Neuron (in vitro differentiated cells): ENCODE measurements around the gene NLK.

Source experiments
- H2AFZ ChIP-seq: one replicate; pipeline ENCODE4 v1.6.1; 2013; ENCODE audit warnings: low read depth, mild to moderate bottlenecking, inconsistent platforms, low read length, moderate library complexity
- H3K27me3 ChIP-seq: one replicate; pipeline ENCODE4 v1.6.1; 2013; ENCODE audit warnings: low read length; ENCODE audit not compliant: insufficient read depth
- H3K36me3 ChIP-seq: one replicate; pipeline ENCODE4 v1.6.1; 2013; ENCODE audit warnings: low read length; ENCODE audit not compliant: insufficient read depth
- H3K4me1 ChIP-seq: one replicate; pipeline ENCODE4 v1.6.1; 2013; ENCODE audit warnings: low read length; ENCODE audit not compliant: insufficient read depth
- H3K4me3 ChIP-seq: 2 replicates; pipeline ENCODE4 v1.5.1; 2013; ENCODE audit warnings: mild to moderate bottlenecking, low read length, moderate library complexity
- H3K9me3 ChIP-seq: one replicate; pipeline ENCODE4 v1.6.1; 2013; ENCODE audit warnings: low read length

NLK gene

DNA sequence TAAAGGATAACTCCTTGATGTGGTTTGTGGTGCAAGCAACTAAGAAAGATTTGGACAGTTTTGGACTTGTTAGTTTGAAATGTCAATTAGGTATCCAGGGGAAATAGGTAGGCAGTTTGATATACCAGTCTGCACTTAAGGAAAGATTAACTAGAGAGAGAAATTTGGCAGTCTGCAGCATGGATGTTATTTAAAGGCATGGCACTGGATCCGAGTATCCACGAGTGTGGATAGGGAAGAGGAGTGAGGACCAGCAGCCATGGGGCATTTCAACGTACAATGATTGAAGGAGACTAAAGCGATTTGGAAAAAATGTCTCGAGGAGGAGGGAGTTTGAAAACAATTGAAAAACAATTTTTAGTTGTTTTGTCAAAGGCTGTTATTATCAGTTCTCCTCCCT, 117.4 kb downstream of the NLK start:
- H3K36me3 ChIP-seq, result peaks cover 3% of the 10 kb centered on the region
- no peak overlapping the region for H2AFZ ChIP-seq
- no peaks in the 10 kb centered on the region for H3K4me1 ChIP-seq
- no peaks in the 10 kb centered on the region for H3K27me3 ChIP-seq
- no peak overlapping the region for H3K4me3 ChIP-seq
- H3K9me3 ChIP-seq, result no peaks in the 10 kb centered on the region

DNA sequence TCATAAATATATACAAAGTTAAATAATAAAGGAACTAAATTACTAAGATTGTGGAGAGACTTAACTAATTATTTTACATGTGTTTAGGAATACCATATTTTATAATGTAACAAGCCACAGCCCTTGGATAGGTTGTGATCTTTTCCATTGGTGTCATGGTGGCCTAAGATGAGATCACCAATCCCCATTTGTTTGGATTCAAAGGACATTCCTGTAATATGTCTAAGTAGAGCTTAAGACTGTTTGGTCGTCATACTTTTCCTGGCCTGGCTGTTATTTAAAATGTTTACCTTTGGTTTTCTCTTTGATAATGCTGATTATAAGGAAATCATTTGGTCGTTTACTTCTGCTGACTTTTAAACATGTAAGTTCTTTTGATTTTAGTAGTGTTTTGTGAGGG, 118.1 kb downstream of the NLK start:
- Histone ChIP-seq H3K36me3 (peaks cover 3% of the 10 kb centered on the region), H3K4me3 (no peak overlapping the region), H3K27me3 (no peaks in the 10 kb centered on the region), H2AFZ (no peak overlapping the region), H3K9me3 (no peaks in the 10 kb centered on the region), H3K4me1 (no peaks in the 10 kb centered on the region)

DNA sequence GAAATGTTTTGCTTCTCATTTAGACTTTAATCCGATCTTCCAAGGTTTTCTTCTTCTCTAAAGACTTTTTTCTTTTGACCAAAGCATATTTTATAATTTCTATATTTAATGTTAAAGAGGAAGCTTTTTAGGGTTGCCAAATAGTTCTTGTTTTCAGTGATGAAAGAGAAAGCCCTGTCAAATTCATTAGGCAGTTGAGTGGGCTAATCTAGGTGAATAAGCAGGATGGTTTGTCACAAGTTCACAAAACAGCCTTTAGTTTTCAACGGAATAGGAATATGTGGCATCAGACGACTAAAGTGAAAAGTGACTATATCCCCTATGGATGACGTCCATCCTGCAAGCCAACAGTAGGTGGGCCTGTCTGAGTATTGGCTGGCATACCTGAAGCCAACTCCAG, 118.8 kb downstream of the NLK start:
- Histone ChIP-seq H3K4me3 (no peak overlapping the region), H3K36me3 (peaks cover 6% of the 10 kb centered on the region), H3K4me1 (no peaks in the 10 kb centered on the region), H3K9me3 (no peaks in the 10 kb centered on the region), H3K27me3 (no peaks in the 10 kb centered on the region), H2AFZ (no peak overlapping the region)

DNA sequence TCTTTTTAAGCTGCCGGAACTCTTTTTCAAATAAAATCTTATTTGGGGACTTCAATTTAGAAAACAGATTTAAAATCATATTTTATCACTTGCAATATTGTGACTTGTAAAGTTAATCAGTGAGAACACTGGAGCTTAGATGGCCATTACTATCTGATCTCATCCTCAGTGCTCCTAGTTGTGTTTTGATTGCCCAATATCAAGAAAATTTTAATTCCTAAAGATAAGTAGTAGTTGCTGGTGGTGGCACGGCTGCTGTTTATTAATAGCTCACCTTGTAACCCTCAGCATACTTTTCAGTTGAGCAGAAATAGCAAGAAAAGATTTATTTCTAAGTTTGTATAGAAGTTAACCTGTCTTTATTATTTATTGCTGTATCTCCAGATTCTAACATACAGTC, 124.0 kb downstream of the NLK start:
- H3K4me1 ChIP-seq, result no peaks in the 10 kb centered on the region
- H3K4me3 ChIP-seq, result no peak overlapping the region
- no peaks in the 10 kb centered on the region for H3K27me3 ChIP-seq
- no peaks in the 10 kb centered on the region for H3K9me3 ChIP-seq
- peaks cover 22% of the 10 kb centered on the region for H3K36me3 ChIP-seq
- H2AFZ ChIP-seq, result no peak overlapping the region

DNA sequence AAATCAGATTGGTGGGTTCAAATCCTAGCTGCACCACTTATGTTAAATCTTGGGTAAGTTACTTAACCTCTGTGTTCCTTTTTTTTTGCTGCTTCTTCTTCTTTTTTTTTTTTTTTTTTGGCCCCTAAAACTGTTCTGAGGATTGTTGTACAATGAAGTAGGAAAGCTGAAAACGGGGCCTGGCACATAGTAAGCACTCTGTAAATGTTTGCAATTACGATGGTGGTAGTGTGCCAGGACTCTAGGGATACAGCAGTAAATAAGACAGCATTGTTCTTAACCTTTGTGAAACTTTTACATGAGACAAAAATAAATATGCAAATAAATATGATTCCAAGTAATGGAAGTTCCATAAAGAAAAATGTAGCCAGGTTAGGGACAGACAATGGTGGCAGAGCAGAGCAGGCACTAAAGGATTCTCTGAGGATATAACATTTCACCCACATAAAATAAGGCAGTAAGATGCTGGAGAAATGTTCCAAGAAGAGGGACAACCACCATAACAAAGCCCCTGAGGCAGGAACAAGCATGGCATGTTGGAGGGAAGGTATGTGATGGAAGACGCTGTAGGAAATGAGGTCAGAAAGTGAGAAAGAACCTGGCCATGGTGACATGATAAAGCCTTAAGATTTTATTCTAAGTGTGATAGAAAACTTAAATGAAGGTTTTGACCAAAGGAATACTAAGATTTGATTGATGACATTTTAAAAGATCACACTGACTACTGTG, 127.3 kb downstream of the NLK start:
- Histone ChIP-seq H3K4me1 (no peaks in the 10 kb centered on the region), H3K9me3 (no peaks in the 10 kb centered on the region), H3K27me3 (no peaks in the 10 kb centered on the region), H3K4me3 (no peak overlapping the region), H3K36me3 (peaks cover 37% of the 10 kb centered on the region), H2AFZ (no peak overlapping the region)

DNA sequence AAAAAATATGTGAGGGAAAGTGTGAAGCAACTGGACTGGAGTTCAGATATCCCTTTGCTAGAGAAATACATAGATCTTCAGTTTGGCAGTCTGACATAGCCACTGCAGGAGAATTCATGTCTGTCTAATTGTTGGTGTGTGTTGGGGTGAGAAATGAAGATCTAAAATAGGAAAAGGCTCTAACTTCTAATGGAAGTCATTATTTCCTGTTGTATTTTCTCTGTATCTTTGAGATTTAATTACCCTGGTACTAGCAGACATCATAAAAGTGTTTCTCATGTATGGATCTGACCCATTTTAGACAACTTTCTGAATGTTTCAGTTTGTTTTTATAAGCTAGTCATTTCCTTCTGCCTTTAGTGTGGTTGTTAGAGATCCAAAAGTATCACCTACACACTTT, 128.3 kb downstream of the NLK start:
- Histone ChIP-seq H3K9me3 (no peaks in the 10 kb centered on the region), H3K36me3 (peaks cover 39% of the 10 kb centered on the region)

DNA sequence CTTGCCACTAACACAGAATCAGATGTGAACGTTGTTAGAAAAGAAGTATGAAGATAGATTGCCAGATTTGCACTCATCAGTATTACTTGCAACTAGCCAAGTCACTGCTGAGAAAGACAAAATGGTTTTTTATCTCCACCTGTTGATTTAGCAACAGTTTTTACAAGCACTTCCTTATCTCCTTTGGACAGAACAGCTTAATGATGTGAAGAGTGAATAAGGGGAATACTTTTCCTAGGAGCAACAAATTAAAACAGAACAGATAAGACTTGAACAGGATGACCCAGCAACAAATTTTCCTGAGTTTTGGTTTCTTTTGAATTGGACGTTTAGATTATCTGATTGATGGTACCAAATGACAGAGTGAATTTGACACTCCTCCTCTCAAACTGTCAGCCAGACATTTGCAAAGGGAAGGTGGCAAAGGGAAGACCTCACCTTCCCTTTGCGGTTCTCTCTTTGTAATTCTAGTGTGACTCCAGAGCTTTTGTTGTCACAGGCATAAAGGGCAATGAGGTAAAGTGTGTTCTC, 130.6 kb downstream of the NLK start:
- Histone ChIP-seq H3K4me3 (no peak overlapping the region), H3K27me3 (no peaks in the 10 kb centered on the region), H3K9me3 (no peaks in the 10 kb centered on the region), H3K4me1 (no peaks in the 10 kb centered on the region), H2AFZ (no peak overlapping the region), H3K36me3 (peaks cover 40% of the 10 kb centered on the region)

More for the DNA sequence above, 128.3 kb downstream of the NLK start:
- H3K4me3 ChIP-seq, result no peak overlapping the region
- H3K4me1 ChIP-seq, result no peaks in the 10 kb centered on the region
- no peaks in the 10 kb centered on the region for H3K27me3 ChIP-seq
- no peak overlapping the region for H2AFZ ChIP-seq

DNA sequence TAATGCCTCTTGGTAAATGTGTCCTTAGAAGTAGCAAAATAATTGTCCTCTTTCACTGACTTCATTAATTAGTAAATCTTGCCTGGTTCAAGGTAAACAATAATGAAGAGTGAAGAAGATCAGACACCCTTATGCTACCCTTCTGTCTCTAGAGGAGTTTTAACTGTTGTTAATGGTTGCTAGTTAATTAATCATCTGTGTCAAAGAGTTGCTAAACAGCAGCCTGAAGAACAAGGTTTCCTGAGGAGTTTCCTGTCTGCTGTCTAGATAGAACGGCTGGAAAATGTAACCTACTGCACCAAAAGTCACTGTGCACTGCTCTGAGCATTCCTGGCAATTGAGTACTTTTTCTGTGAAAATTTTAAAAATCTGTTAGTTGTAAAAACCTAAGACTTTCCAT, 131.3 kb downstream of the NLK start:
- peaks cover 36% of the 10 kb centered on the region for H3K36me3 ChIP-seq
- no peak overlapping the region for H3K4me3 ChIP-seq
- H3K4me1 ChIP-seq, result no peaks in the 10 kb centered on the region
- H2AFZ ChIP-seq, result no peak overlapping the region
- no peaks in the 10 kb centered on the region for H3K9me3 ChIP-seq
- H3K27me3 ChIP-seq, result no peaks in the 10 kb centered on the region

DNA sequence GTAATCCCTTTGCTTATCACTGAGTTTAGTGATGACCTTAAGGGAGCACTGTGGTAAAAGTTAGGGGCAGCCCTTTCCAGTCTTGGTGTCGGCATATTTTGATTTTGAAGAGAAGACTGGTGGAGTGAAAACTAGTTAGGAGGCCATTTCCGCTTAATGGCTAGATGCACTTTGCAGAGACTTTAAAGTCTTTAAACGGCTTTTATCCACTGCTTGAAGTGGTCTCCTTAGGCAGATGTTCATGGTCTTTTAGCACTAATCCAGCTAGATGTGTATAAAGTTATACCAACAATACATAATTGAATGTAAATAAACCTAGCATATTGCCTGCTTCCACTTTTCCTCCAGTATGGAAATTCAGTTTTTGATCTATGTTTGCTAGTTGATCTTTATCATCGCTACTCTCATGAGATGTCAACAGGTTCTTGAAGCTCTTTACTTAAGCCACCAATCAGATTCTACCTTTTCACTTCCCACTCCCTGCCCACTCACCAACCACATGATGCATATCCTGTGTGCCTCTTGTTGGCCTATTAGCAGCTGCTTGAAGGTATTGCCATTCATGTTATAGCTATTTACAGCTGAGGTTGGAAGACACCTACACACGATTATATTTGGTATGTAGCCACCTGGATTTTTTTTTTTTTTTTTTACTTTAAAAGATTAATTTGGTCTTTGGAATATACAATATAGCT, 132.0 kb downstream of the NLK start:
- Histone ChIP-seq H3K36me3 (peaks cover 31% of the 10 kb centered on the region), H2AFZ (no peak overlapping the region), H3K4me3 (no peak overlapping the region), H3K4me1 (no peaks in the 10 kb centered on the region), H3K27me3 (no peaks in the 10 kb centered on the region), H3K9me3 (no peaks in the 10 kb centered on the region)

DNA sequence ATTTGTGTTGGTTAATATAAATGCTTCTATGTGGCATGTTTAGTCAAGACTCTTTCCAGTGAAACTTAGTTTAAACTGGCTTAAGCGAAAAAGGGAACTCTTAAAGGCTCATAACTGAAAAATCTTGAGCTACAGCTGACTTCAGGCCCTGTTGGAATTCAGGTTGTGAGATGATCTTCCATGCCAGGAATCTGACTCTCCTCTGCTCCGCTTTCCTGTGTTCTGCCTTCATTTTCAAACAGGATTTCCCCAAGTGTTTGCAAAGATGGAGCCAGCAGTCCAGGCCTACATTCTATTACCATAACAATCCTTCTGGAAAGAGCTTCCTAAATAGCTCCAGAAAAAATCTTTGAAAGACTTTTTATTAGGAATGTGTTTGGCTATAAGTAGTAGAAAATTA, 134.9 kb downstream of the NLK start:
- Histone ChIP-seq H3K27me3 (no peaks in the 10 kb centered on the region), H3K9me3 (no peaks in the 10 kb centered on the region), H2AFZ (no peak overlapping the region), H3K36me3 (peaks cover 28% of the 10 kb centered on the region), H3K4me1 (no peaks in the 10 kb centered on the region), H3K4me3 (no peak overlapping the region)

DNA sequence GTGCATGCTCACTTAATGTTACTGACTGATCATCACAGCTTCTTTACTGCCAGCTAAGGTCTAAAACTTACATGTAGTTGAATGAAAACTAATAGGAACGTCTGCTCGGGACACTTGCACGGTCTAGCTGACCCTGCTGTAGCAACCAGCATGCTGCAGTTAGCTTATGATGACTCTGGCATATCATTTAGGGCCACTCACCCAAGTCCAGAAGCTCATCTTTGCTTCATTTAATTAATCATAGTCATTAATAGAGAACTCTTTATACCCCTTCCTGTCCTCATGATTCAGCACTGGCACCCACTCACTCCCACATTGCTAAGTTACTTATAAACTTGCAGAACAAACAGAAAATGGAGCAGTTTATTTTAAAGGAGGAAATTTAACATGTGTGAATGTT, 136.3 kb downstream of the NLK start:
- H2AFZ ChIP-seq, result no peak overlapping the region
- no peaks in the 10 kb centered on the region for H3K9me3 ChIP-seq
- H3K36me3 ChIP-seq, result peaks cover 22% of the 10 kb centered on the region
- no peaks in the 10 kb centered on the region for H3K27me3 ChIP-seq
- H3K4me3 ChIP-seq, result no peak overlapping the region
- H3K4me1 ChIP-seq, result no peaks in the 10 kb centered on the region

DNA sequence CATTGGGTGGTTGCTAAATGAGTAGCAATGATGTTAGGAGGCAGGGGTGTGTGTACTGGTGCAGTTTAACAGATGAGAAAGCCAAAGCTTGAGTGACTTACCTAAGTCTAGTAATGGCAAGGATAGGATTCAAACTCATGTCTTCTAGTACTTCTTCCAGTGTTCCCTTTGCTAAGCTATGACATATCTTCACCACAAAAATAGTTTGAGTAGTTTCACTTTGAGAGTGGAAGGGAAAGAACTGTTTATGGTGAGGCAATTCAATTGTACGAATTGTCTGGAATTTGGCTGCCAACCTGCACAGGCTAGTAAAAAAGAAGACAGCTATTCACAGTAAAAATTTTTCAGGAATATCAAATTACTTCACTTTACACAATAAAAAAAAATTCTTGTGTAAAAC, 138.0 kb downstream of the NLK start:
- peaks cover 2% of the 10 kb centered on the region for H3K9me3 ChIP-seq
- peaks cover 18% of the 10 kb centered on the region for H3K36me3 ChIP-seq
- H3K4me1 ChIP-seq, result no peaks in the 10 kb centered on the region
- no peaks in the 10 kb centered on the region for H3K27me3 ChIP-seq
- H2AFZ ChIP-seq, result no peak overlapping the region
- H3K4me3 ChIP-seq, result no peak overlapping the region

DNA sequence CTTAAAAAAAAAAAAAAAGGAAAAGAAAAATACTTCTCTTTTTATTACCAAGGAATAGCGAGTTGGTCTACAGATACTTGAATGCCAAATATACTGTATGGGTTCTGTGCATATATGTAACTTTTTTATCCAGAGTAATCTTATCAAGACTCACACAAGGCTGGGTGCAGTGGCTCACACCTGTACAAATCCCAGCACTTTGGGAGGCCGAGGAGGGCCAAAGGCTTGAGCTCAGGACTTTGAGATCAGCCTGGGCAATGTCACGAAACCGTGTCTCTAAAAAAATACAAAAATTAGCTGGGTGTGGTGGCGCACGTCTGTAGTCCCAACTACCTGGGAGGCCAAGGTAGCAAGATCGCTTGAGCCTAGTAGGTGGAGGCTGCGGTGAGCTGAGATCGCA, 139.1 kb downstream of the NLK start:
- H3K4me1 ChIP-seq, result no peaks in the 10 kb centered on the region

More for the DNA sequence above, 139.1 kb downstream of the NLK start:
- Histone ChIP-seq H3K27me3 (no peaks in the 10 kb centered on the region), H3K36me3 (peaks cover 25% of the 10 kb centered on the region), H2AFZ (no peak overlapping the region), H3K4me3 (no peak overlapping the region), H3K9me3 (peaks cover 5% of the 10 kb centered on the region)
